Measurements from ENCODE around the gene SDF4.
A peak's percentile ranks its signal among the peaks of the same experiment; 100 is the strongest.

The SDF4 gene

GRCh38 chr1:1274299-1274930 lies 42.6 kb upstream of the SDF4 start:
- Histone ChIP-seq H3K4me3 (ENCODE audit: low read length) (peak overlapping the region; percentile 98), H3K9me3 (ENCODE audit: control insufficient read depth, insufficient read depth, low read length) (no peaks in the 10 kb centered on the region), H3K27me3 (ENCODE audit: control insufficient read depth, low read length) (no peaks in the 10 kb centered on the region), H3K4me2 (ENCODE audit: low read length) (peak overlapping the region; percentile 97), H3F3A (ENCODE audit: control insufficient read depth, insufficient read depth) (no peaks in the 10 kb centered on the region), H3K79me2 (ENCODE audit: control insufficient read depth, low read length) (peaks cover 48% of the 10 kb centered on the region), H3K27ac (ENCODE audit: low read depth, low read length) (peak overlapping the region; percentile 28; the same call in 1 of the 2 replicates), H4K20me1 (ENCODE audit: control insufficient read depth, insufficient read depth, low read depth, low read length) (peaks cover 25% of the 10 kb centered on the region), H3K36me3 (ENCODE audit: control insufficient read depth, low read length) (peaks cover 33% of the 10 kb centered on the region), H3K9me2 (replicated peaks; ENCODE audit: control insufficient read depth, low read length) (no peaks in the 10 kb centered on the region), H3K4me1 (ENCODE audit: control insufficient read depth, low read length) (peaks cover 30% of the 10 kb centered on the region)
- no peak for TF ChIP-seq CTCF (IDR thresholded peaks at IDR 0.05; ENCODE audit: low read depth, low read length, poor library complexity, severe bottlenecking)
- TF ChIP-seq EZH2phosphoT487 (IDR thresholded peaks at IDR 0.05; ENCODE audit: borderline replicate concordance, low read length): no peak

- Histone ChIP-seq H4K20me1 (ENCODE audit: control insufficient read depth, insufficient read depth, low read depth, low read length) (peaks cover 25% of the 10 kb centered on the region), H3K27ac (ENCODE audit: low read depth, low read length) (peak within 1 kb of the TSS; percentile 28; the same call in 1 of the 2 replicates), H3K4me1 (ENCODE audit: control insufficient read depth, low read length) (peaks cover 30% of the 10 kb centered on the region), H3F3A (ENCODE audit: control insufficient read depth, insufficient read depth) (no peaks in the 10 kb centered on the region), H3K4me2 (ENCODE audit: low read length) (peak within 1 kb of the TSS; percentile 97), H3K4me3 (ENCODE audit: low read length) (peak within 1 kb of the TSS; percentile 98), H3K9me3 (ENCODE audit: control insufficient read depth, insufficient read depth, low read length) (no peaks in the 10 kb centered on the region), H3K9me2 (replicated peaks; ENCODE audit: control insufficient read depth, low read length) (no peaks in the 10 kb centered on the region), H3K79me2 (ENCODE audit: control insufficient read depth, low read length) (peaks cover 55% of the 10 kb centered on the region), H3K27me3 (ENCODE audit: control insufficient read depth, low read length) (no peaks in the 10 kb centered on the region), H3K36me3 (ENCODE audit: control insufficient read depth, low read length) (peaks cover 33% of the 10 kb centered on the region)
- TF ChIP-seq CTCF (IDR thresholded peaks at IDR 0.05; ENCODE audit: low read depth, low read length, poor library complexity, severe bottlenecking) (no peak), EZH2phosphoT487 (IDR thresholded peaks at IDR 0.05; ENCODE audit: borderline replicate concordance, low read length) (no peak)
These were observed 41.9 kb upstream of the SDF4 start, which contains the start of gene UBE2J2 for GRCh38 chr1:1273512-1274298. Gene UBE2J2, minus strand, starts transcription at chr1:1273854. Its CDS starts 5,862 bp downstream, at chr1:1267992.

GRCh38 chr1:1273209-1273511 lies 41.4 kb upstream of the SDF4 start:
- Histone ChIP-seq H3K4me2 (ENCODE audit: low read length) (peak overlapping the region; percentile 89), H3K4me1 (ENCODE audit: control insufficient read depth, low read length) (peaks cover 30% of the 10 kb centered on the region), H4K20me1 (ENCODE audit: control insufficient read depth, insufficient read depth, low read depth, low read length) (peaks cover 25% of the 10 kb centered on the region), H3K9me2 (replicated peaks; ENCODE audit: control insufficient read depth, low read length) (no peaks in the 10 kb centered on the region), H3K79me2 (ENCODE audit: control insufficient read depth, low read length) (peaks cover 60% of the 10 kb centered on the region), H3K27me3 (ENCODE audit: control insufficient read depth, low read length) (no peaks in the 10 kb centered on the region), H3K9me3 (ENCODE audit: control insufficient read depth, insufficient read depth, low read length) (no peaks in the 10 kb centered on the region), H3K4me3 (ENCODE audit: low read length) (peak overlapping the region; percentile 98), H3K27ac (ENCODE audit: low read depth, low read length) (no peak overlapping the region), H3F3A (ENCODE audit: control insufficient read depth, insufficient read depth) (no peaks in the 10 kb centered on the region), H3K36me3 (ENCODE audit: control insufficient read depth, low read length) (peaks cover 38% of the 10 kb centered on the region)
- TF ChIP-seq CTCF (IDR thresholded peaks at IDR 0.05; ENCODE audit: low read depth, low read length, poor library complexity, severe bottlenecking) (no peak), EZH2phosphoT487 (IDR thresholded peaks at IDR 0.05; ENCODE audit: borderline replicate concordance, low read length) (no peak)
